Mucosa of rectum (tissue), 2 donors: ENCODE results near the gene USP32.

Experiments
- H3K27ac ChIP-seq, 2 donors: one replicate each; pipeline ENCODE4 v1.7.0; 2013; ENCODE audit warnings: inconsistent platforms in 2 of 2, low read depth in 2 of 2, low read length in 2 of 2
- H3K27me3 ChIP-seq, 2 donors: one replicate each; pipeline ENCODE4 v1.7.0; 2013; ENCODE audit warnings: low read length in 2 of 2; ENCODE audit not compliant: control insufficient read depth in 2 of 2, insufficient read depth in 2 of 2
- H3K36me3 ChIP-seq, 2 donors: one replicate each; pipeline ENCODE4 v1.7.0; 2013; ENCODE audit warnings: low read length in 2 of 2; ENCODE audit not compliant: control insufficient read depth in 2 of 2, insufficient read depth in 2 of 2
- H3K4me1 ChIP-seq, 2 donors: one replicate each; pipeline ENCODE4 v1.7.0; 2013; ENCODE audit warnings: low read length in 2 of 2, mild to moderate bottlenecking in 1 of 2; ENCODE audit not compliant: control insufficient read depth in 2 of 2, insufficient read depth in 2 of 2
- H3K4me3 ChIP-seq, 2 donors: one replicate each; pipeline ENCODE4 v1.7.0; 2013; ENCODE audit warnings: low read length in 2 of 2
- H3K9ac ChIP-seq, 2 donors: one replicate each; pipeline ENCODE4 v1.7.0; 2013; ENCODE audit warnings: low read length in 2 of 2, low read depth in 1 of 2, mild to moderate bottlenecking in 1 of 2
- H3K9me3 ChIP-seq, 2 donors: one replicate each; pipeline ENCODE4 v1.7.0; 2013; ENCODE audit warnings: low read length in 2 of 2; ENCODE audit not compliant: control insufficient read depth in 2 of 2
- donor health status: healthy.
- donor health status: Normal muscosa, but diverticular disease.

Gene USP32

DNA sequence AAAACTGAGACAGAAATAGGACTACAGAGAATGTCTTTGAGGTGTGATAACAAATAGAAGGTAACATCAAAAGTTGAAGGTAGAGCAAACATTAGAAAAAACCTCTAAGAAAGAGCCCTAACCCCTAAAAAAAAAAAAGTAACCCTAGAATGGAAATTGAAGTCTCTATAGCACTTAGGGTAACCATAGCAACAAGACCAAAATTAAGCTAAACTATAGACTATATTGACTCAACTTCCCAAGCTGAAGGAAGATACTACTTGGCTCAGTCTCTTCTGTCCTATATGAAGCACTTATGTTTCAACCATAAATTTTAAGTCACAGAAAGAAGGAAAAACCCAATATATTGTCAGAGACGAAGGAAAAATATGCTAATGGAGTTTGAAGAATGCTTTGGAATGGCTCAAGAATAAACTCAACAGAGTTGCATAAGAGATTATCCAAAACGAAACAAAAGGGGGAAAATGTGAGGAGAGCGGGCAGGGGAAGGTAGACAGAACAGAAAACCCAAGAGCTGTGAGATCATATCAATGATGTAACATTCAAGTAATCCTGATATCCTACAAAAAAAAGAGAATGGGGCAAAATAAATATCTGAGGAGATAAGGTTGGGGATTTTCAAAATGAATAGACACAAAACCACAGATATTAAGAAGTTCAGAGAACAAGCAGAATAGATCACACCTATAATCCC, 88.4 kb downstream of the USP32 start:
- Histone ChIP-seq H3K4me1 (peaks cover 0 to 9% of the 10 kb centered on the region in 2 donors), H3K4me3 (no peak overlapping the region), H3K36me3 (no peaks in the 10 kb centered on the region), H3K9ac (no peak overlapping the region), H3K27ac (no peak overlapping the region), H3K27me3 (no peaks in the 10 kb centered on the region), H3K9me3 (no peaks in the 10 kb centered on the region)

GRCh38 chr17:60301649-60302048, 90.3 kb downstream of the USP32 start:
- H3K4me1 ChIP-seq: peaks cover 0 to 9% of the 10 kb centered on the region in 2 donors
- H3K9me3 ChIP-seq: no peaks in the 10 kb centered on the region
- no peaks in the 10 kb centered on the region for H3K27me3 ChIP-seq
- H3K4me3 ChIP-seq: no peak overlapping the region
- H3K27ac ChIP-seq: no peak overlapping the region
- no peak overlapping the region for H3K9ac ChIP-seq
- no peaks in the 10 kb centered on the region for H3K36me3 ChIP-seq

- peaks cover 0 to 9% of the 10 kb centered on the region in 2 donors for H3K4me1 ChIP-seq
- no peaks in the 10 kb centered on the region for H3K36me3 ChIP-seq
- H3K9me3 ChIP-seq: no peaks in the 10 kb centered on the region
- H3K9ac ChIP-seq: no peak overlapping the region
- no peaks in the 10 kb centered on the region for H3K27me3 ChIP-seq
- H3K27ac ChIP-seq: no peak overlapping the region
- no peak overlapping the region for H3K4me3 ChIP-seq
Observed at GRCh38 chr17:60300949-60301348, 91.0 kb downstream of the USP32 start.

- H3K4me1 ChIP-seq: peaks cover 0 to 9% of the 10 kb centered on the region in 2 donors
- no peaks in the 10 kb centered on the region for H3K36me3 ChIP-seq
- H3K9me3 ChIP-seq: no peaks in the 10 kb centered on the region
- no peak overlapping the region for H3K9ac ChIP-seq
- H3K4me3 ChIP-seq: no peak overlapping the region
- H3K27ac ChIP-seq: no peak overlapping the region
- H3K27me3 ChIP-seq: no peaks in the 10 kb centered on the region
Observed at GRCh38 chr17:60300011-60300410, 91.9 kb downstream of the USP32 start.

DNA sequence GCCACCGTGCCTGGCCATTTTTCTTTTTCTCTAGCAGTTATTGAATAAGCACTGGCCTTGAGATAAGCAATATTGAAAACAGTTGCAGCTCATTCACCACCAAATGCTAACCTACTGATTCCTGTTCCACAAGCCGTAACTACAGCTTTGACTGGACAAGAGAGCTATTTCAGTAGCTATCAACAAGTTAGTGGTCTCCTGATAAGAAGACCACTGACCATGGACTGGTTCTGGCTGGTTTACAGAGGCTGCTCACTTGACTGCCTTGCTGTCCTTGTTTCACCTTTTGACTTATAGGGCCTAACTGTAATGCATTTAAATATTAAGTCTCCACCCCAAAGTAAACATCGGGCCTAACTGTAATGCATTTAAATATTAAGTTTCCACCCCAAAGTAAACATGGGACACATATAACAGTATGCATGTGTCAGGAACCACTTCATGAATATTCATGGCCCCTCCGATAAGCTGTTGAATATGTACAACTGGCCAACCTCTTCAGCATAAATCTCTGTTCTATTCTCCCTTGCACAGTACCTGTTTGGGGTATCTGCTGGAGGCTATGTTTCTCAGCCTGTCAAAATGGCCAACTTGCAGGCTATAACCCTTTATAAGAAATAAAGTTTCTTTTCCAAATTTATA, 94.1 kb downstream of the USP32 start:
- H3K36me3 ChIP-seq: no peaks in the 10 kb centered on the region
- H3K27me3 ChIP-seq: no peaks in the 10 kb centered on the region
- H3K4me3 ChIP-seq: no peak overlapping the region
- peaks cover 0 to 6% of the 10 kb centered on the region in 2 donors for H3K4me1 ChIP-seq
- no peak overlapping the region for H3K9ac ChIP-seq
- H3K27ac ChIP-seq: no peak overlapping the region
- no peaks in the 10 kb centered on the region for H3K9me3 ChIP-seq

DNA sequence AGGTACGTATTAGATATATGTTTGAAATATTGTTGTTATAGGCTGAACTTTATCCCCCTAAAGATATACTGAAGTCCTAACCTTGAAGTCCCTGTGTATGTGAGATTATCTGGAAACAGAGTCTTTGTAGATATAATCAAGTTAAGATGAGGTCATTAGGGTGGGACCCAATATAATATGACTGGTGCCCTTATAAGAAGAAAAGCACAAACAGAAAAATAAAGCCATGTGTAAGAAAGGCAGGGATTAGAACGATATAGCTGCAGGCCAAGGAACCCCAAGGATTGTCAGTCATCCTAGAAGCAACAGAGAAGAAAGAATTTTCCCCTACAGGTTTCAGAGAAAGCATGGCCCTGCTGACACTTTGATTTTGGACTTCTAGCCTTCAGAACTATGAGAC, 95.8 kb downstream of the USP32 start:
- H3K27ac ChIP-seq: no peak overlapping the region
- no peaks in the 10 kb centered on the region for H3K27me3 ChIP-seq
- no peaks in the 10 kb centered on the region for H3K36me3 ChIP-seq

DNA sequence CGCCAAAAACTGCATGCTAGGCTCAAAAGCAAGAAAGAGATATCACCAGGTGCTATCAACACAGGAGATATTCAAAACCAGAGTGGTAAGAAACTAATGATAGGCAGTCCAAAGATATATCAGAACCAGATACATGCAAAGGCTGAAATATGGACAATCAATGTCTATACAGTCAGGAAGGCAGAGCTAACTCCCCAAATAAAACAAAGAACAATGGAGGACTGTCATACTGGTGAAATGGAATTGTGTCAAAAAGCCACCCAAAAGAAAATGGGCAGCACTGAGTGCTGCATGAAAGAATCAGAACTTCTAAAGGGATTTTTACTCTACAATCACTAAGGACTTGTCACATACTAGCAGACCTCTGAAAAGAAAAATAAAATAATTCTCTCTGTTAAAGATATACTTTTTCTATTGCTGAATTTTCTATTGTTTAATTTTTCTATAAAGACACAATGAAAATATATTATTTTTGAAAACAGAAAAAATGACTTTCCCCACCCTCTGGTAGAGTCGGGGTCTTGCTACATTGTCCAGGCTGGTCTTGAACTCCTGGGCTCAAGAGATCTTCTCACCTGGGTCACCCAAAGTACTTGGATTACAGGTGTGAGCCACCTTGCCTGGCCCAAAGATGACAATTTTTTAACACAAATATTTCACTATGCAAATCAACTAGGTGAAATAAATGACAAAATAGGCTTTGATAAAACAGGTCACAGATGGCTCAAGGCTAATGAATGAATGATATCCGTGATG, 98.2 kb downstream of the USP32 start:
- Histone ChIP-seq H3K9ac (no peak overlapping the region), H3K4me1 (no peaks in the 10 kb centered on the region), H3K27me3 (no peaks in the 10 kb centered on the region), H3K36me3 (no peaks in the 10 kb centered on the region), H3K9me3 (no peaks in the 10 kb centered on the region), H3K27ac (no peak overlapping the region), H3K4me3 (no peak overlapping the region)

More for the DNA sequence above, 95.8 kb downstream of the USP32 start:
- Histone ChIP-seq H3K9ac (no peak overlapping the region), H3K4me3 (no peak overlapping the region), H3K4me1 (no peaks in the 10 kb centered on the region), H3K9me3 (no peaks in the 10 kb centered on the region)

DNA sequence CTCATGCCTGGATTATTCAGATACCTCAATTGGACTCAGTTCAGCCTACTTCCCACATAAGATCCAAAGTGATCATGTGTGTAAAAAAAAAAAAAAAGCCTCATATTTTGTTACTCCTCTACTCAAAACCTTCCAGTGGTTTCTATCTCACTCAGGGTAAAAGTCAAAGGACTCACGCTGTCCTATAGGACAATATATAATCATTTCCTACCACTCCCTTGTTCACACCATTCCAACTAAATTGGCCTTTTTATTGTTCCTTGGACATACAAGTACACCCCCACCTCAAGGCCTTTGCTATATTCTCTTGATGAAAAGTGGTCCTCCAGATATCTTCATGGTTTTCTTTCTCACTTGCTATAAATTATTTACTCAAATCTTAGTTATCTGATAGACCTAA, 99.2 kb downstream of the USP32 start:
- H3K9ac ChIP-seq: no peak overlapping the region
- no peak overlapping the region for H3K4me3 ChIP-seq
- no peaks in the 10 kb centered on the region for H3K4me1 ChIP-seq
- peaks cover 0 to 3% of the 10 kb centered on the region in 2 donors for H3K36me3 ChIP-seq
- no peaks in the 10 kb centered on the region for H3K27me3 ChIP-seq
- no peak overlapping the region for H3K27ac ChIP-seq
- H3K9me3 ChIP-seq: no peaks in the 10 kb centered on the region

GRCh38 chr17:60284709-60285108, 107.2 kb downstream of the USP32 start:
- H3K4me3 ChIP-seq: no peak overlapping the region
- no peaks in the 10 kb centered on the region for H3K9me3 ChIP-seq
- H3K9ac ChIP-seq: no peak overlapping the region

GRCh38 chr17:60283816-60284215, 108.1 kb downstream of the USP32 start:
- no peak overlapping the region for H3K9ac ChIP-seq
- H3K4me1 ChIP-seq: no peaks in the 10 kb centered on the region
- H3K4me3 ChIP-seq: no peak overlapping the region
- no peaks in the 10 kb centered on the region for H3K9me3 ChIP-seq
- no peak overlapping the region for H3K27ac ChIP-seq
- no peaks in the 10 kb centered on the region for H3K27me3 ChIP-seq
- peaks cover 0 to 9% of the 10 kb centered on the region in 2 donors for H3K36me3 ChIP-seq

More at GRCh38 chr17:60284709-60285108, 107.2 kb downstream of the USP32 start:
- H3K27ac ChIP-seq: no peak overlapping the region
- H3K36me3 ChIP-seq: peaks cover 0 to 9% of the 10 kb centered on the region in 2 donors
- H3K27me3 ChIP-seq: no peaks in the 10 kb centered on the region
- no peaks in the 10 kb centered on the region for H3K4me1 ChIP-seq
